HK-2 (cell line): ENCODE measurements around the gene FGD5.
"Not testable (repeated sequence)": the region's sequence is repeated elsewhere in the genome, so short reads cannot be mapped to it uniquely, and the experiment has no call there.

ENCODE experiments used
- DNase-seq: peaks from one replicate; pipeline ENCODE4 v3.0.0-alpha.2; 2018; ENCODE audit not compliant: unreplicated experiment

FGD5 gene

DNA sequence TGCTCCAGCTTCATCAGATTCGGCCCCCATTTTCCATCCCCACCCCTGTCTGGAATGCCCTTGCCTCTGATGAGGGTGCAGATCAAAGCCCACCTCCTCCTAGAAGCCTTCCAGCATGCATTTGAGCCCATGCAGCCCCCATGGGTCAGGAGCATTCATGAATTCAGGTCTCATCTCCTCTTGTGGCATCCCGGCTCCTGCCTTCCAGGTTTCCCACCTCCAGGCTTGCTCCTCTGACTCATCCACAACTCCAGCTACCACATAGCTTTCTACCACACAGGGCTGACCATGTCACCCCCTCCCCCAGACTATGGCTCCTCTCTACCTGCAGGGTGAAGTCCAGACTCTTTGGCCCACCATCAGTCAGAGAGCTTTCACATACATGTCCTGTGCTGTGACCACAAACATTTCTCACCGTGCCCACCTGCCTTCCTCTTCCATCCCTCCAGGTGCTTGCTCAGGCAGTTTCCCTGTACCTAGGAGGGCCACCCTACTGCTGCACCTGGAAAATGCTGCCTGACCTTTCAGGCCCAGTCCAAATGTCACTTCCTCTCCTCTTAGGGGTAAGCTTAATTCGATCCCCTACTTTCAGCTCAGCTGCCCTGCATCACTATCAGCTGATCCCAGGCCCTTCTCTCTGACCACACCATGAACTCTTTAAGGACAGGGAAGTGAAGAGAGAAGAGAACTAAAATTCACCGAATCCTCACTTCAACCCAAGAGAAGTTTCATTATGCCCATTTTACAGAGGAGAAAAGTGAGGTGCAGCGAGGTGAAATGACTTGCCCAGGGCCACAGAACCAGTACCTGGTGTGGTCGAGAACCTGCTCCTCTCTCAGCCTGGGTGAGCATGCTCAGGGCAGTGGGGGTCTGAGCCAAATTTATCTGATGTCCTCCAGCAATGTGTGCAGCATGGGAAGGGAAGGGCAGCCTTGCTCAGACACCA, 13.7 kb upstream of the FGD5 start:
- peak; percentile 20 for DNase-seq

DNA sequence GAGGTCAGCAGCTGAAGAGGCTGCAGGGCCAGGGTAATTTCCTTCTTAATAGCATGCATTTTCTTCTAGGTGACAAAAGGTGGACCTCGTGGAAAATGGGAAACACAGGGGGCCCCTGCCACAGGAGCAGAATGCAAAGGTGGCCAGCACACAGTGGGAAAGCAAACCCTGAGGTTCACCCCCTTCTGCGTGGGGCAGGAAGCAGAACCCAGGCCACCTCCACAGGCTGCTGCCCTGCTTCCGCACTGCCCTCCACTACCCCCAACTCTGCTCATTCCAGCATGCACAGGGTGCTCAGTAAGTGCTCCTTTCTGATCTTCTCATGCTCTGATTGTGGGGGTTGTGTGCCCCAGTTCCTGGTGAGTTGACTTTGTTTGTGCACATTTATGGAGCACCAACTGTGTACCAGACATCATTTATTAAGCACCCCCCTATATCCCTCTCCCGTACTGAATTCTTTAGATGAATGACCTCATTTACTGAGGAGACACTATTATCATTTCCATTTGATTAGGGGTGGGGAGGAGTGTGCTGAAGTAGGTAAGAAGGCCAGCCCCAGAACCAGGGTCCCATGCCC, 12.7 kb upstream of the FGD5 start:
- DNase-seq = no peak

GRCh38 chr3:14806641-14807263, 12.0 kb upstream of the FGD5 start:
- no peak for DNase-seq

DNA sequence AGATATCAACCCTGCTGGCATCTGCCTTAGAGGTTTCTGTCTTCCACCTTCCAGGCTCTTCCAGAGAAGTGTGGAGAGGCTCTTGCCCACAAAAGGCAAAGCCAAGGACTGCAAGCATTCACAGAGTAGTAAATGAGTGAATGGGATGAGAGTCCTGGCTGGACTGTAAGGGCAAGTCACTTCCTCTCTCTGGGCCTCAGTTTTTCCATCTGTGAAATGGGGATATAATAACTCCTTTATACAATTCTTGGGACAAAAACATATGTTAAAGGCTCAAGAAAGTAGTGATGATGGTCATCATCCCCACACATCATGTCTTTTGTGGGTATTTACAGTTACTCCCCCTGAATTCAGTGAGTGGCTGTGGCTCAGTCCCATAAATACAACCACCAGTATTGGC, 10.7 kb upstream of the FGD5 start:
- DNase-seq = no peak

DNA sequence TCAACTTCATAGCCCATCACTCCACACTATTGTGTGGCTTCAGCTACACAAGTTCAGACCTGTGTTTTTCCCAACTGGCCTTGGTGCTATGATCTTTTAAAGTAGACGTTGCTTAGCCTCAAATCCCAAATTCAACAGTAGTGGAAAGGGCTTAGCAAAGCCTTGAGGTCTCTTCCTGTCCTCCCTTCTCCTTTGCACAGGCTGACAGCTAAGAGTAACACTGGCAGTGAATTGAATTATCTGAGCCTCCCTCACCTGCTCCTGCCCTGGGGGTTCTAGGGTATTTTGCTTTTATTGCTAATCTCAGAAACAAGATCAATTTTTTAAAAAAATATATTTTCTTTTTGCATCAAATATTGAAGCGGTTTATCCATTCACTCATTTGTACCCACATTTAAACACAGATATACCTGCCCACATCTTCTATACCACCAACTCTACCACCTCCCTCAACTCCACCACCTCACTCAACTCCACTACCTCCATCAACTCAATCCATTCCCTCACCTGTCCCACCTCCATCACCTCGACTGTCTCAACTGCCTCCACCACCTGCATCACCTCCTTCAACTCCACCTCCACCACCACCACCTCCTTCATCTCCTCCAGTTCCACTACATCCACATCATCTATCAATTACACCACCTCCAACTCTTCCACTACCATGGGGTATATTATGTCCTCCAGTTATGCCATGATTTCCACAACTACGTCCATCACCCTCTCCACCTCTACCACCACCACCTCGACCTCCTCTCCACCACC, 10.1 kb upstream of the FGD5 start:
- no peak for DNase-seq

DNA sequence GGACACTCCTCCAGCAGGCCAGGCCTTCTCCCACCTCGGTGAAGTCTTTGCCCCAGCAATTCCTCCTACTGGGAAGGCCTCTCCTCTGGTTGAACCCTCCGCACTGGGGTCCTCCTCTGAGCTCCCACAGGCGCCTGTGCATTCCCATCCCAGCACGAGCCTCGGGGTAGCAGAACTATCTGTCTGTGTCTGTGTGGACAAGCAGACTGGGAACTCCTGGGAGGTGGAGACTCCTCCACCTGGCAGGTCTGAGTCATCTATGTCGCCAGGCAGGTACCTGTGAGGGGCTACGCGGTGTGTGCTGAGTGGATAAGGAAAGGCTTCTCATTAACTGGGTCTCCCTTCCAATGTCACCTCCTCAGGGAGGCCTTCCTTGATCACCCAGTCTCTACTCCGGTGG, 9.2 kb upstream of the FGD5 start:
- DNase-seq = not testable (repeated sequence)

DNA sequence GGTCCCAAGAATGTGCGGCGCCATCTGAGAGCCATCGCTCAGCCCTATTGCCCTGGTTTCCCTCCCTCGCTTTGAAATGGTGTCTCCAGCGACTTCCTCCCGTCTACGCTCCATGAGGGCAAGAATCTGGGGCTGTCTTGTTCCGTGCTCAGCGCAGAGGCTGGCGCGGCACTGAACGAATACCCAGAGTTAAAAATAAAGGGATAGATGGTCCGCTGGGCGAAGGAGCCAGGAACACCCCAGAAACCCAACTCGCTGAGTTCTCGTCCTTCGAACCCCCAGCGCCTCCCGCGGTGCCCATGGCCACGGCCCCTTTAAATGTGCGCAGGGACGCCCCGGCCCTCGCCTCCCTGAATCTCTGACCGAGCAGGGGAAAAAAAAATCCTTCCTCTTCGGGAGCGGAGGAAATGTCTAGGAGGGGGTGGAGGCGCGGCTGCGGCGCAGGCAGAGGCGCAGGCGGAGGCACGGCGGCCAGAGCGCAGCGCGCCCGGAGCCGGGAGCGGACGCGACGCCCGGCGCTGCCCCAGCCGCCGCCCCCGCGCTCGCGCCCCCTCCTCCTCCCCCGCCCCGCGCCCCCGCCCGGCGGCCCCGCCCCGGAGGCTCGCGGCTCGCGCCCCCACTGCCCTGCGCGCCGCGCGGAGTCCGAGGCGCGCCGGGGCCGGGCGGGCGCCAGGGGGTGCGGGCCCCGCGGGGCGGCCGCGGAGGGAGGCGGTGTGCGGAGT, 8.5 kb upstream of the FGD5 start:
- no peak for DNase-seq

GRCh38 chr3:14810801-14811661, 7.7 kb upstream of the FGD5 start:
- DNase-seq = no peak

DNA sequence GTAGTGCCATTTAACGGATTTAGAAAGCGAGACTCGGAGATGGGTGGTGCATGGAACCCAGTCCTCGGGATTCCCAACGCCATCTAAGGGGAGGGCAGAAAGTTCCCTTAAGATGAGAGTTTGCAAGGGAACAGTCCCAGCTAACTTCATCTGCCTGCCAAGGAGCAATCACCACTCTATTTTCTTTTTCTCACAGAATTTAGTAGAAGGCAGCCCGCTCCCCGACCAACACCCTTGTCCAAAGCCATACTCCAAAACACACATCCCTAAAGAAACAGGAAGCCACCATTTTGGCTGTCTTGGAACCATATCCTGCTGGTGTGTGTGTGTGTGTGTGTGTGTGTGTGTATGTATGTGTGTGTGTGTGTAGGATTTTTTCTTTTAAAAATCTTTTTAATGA, 7.1 kb upstream of the FGD5 start:
- DNase-seq = no peak

- no peak for DNase-seq
Measured at GRCh38 chr3:14812196-14812790, 6.5 kb upstream of the FGD5 start.

- DNase-seq = no peak
Measured at GRCh38 chr3:14814411-14814871, 4.3 kb upstream of the FGD5 start.

- no peak for DNase-seq
Measured at GRCh38 chr3:14816359-14816758, 2.4 kb upstream of the FGD5 start.

DNA sequence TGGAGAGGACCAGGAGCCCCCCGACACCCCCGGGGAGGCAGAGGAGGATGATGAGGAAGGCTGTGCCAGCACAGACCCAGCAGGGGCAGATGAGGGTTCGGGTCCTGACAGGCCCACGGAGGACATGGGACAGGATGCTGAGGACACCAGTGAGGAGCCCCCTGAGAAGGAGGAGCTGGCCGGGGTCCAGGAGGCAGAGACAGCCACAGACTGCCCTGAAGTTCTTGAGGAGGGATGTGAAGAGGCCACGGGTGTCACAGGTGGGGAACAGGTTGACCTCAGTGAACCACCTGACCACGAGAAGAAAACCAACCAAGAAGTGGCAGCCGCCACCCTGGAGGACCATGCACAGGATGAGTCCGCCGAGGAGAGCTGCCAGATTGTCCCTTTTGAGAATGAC, 909 bp downstream of the FGD5 start:
- no peak for DNase-seq

DNA sequence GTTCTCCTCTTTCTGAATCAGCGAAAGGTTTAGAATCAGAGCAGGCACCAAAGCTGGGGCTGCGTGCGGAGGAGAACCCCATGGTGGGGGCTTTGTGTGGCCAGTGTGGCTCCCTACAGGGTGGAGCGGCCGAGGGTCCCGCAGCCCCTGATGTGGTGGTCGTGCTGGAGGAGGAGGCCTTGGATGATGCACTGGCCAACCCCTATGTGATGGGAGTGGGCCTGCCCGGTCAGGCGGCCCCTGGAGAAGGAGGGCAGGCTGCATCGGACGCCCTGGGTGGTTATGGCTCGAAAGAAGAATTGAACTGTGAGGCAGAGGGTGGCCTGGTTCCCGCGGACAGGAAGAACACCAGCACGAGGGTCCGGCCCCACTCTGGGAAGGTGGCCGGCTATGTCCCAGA, 1.4 kb downstream of the FGD5 start:
- no peak for DNase-seq

GRCh38 chr3:14821151-14821550, 2.4 kb downstream of the FGD5 start:
- DNase-seq = no peak

DNA sequence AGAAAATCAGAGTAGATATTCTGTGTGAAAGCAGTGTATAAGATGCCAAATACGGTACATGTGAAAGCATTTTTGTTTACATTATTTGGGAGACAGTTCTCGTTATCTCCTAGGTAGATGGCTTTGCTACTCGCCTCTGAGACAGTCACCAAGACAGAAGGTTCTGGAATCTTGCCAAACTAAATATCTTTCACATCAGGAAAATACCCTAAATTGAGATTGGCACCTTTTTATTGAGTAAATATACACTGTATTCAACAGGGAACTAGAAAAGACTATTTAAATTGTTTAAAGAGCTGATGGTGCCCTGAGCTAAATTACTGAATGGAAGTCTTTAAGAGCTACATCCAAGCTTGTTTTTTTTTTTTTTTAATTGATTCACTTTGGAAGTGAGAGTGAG, 3.4 kb downstream of the FGD5 start:
- DNase-seq = no peak

- no peak for DNase-seq
Measured at GRCh38 chr3:14822670-14823390, 4.1 kb downstream of the FGD5 start.

DNA sequence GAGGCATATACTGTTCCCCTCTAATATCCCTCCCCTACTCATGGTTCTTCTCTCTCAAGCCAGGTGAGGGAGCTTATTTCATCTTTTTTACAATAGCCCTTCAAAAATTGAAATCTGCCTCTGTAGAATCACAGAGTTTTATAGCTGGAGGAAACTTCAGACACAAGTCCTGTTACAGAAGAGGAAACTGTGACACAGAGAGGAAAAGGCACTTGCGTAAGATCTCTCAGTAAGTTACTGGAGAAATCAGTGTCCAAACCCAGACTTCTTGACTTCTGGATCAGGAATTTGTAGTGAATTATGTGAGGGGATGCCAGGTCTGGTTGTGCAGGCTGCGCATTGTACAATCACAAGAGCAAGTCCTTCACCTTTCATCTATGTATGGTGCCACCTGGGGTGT, 4.6 kb downstream of the FGD5 start:
- DNase-seq = no peak

- no peak for DNase-seq
Measured at GRCh38 chr3:14823910-14824629, 5.3 kb downstream of the FGD5 start.
